GM19099 (cell line): Measurements from ENCODE around the gene RBMS1.

Experiments
- POLR2A ChIP-seq: IDR thresholded peaks from 3 replicates; pipeline ENCODE4 v1.6.1; 2011; ENCODE audit warnings: low read depth; ENCODE audit not compliant: insufficient read length; ENCODE audit errors: extremely low read depth

The RBMS1 gene

GRCh38 chr2:160430001-160430344 is 63.6 kb downstream of the RBMS1 start:
- TF ChIP-seq POLR2A: no peak

- TF ChIP-seq POLR2A: no peak
Observed at GRCh38 chr2:160429248-160430000, 64.2 kb downstream of the RBMS1 start.

GRCh38 chr2:160428405-160428763 is 65.2 kb downstream of the RBMS1 start:
- TF ChIP-seq POLR2A: no peak

DNA sequence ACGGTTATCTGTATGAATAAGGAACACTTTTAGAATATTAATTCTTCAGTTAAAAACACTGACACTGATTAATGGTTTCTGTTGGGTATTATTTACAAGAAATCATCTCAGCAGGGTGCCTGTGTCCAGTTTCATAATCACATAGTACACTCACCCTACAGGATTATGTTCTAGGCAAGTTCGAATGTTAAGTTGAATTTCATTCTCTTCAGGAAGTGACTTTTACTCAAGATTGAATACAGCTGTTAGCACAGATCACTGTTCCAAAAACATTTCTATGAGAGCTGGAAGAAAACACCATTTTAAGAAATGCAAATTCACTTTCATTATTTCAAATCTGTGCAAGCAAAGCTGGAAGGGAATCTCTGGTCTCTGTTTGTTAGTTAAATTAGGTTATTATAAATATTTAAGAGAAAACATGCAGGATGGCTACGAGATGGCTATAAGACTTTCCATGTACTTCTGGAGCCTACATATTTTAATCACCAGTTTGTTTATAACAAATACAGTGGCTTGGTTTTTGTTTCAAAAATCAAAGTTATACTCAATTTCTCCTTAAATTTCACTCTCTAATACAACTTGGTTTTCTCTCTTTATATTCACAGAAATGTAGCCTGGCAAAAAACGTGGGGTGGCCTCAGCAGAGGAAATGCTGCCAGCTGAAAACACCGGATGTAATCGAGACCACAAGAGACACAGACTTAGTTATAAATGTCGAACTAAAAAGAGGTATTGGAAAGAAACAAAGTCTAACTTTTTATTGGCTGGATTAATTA is 65.8 kb downstream of the RBMS1 start:
- no peak for TF ChIP-seq POLR2A

DNA sequence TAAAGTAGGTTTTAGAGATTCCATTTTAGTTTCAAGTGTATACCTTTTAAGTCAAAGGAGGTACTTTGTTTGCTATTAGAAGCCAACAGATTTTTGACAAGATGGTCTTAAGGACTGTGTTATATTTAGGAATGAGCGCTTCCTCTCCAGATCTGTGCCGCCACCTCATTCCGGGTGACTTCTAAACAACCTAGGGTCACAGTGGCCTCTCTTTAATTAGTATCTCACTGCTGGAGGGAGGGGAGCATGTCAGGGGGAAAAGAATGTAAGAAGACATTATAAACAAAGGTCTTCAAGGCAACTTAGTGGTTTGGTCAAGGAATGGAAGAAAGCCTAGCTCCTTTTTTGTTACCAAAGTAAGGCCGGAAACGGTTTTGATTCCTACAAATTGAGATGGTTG is 67.0 kb downstream of the RBMS1 start:
- TF ChIP-seq POLR2A: no peak

GRCh38 chr2:160425434-160426151 is 68.0 kb downstream of the RBMS1 start:
- no peak for TF ChIP-seq POLR2A

DNA sequence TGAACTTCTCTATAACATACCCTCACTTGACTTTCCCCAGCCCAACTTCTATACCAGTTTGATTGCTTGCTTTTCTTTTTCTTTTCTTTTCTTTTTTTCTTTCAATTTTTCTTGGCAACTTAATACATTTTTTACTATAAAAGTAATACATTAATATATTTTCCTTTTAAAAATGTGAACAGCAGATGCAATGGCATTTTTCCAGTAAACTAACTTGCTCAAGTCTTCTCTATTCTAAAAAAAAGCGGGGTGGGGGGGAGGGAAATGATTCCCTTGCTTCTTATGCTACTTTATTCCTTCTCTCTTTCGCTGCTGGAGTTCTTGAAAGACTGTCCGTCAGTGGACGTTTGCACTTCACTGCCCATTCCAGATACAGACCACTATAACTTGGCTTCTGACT is 70.5 kb downstream of the RBMS1 start:
- TF ChIP-seq POLR2A: no peak

- TF ChIP-seq POLR2A: no peak
Observed at GRCh38 chr2:160420711-160421110, 72.9 kb downstream of the RBMS1 start.

DNA sequence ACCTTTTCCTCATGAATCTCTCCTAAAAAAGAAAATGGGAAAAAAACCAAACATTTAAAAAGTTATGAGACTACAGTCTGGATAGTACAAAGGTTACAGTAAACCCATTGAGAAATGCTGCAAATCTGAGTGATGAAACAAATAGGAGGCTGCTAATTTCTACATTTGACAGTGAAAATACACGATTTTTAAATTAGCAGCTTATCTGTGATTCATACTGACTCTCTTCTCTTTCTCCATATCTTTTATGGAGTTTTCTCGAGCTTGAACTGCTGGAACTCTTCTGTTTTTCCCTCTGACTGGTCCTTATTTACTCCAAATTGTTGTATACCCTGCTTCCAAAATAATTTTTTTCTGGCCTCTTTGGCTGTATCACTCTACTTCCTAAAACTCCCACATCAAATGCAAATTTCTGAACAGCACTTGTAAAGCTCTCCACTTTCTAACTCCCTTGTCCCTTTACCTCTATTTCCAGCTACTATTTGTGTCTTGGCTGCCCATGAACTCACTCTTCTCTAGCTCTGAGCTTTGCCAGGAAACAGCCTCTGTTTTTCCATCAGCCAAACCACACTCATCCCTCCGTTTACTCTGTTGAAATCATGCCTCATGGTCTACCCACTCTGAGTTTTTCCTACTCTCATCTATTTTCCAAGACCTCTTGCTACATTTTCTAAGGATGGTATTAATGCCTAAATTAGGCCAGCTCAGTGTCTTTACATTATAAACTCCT is 73.7 kb downstream of the RBMS1 start:
- TF ChIP-seq POLR2A: no peak

DNA sequence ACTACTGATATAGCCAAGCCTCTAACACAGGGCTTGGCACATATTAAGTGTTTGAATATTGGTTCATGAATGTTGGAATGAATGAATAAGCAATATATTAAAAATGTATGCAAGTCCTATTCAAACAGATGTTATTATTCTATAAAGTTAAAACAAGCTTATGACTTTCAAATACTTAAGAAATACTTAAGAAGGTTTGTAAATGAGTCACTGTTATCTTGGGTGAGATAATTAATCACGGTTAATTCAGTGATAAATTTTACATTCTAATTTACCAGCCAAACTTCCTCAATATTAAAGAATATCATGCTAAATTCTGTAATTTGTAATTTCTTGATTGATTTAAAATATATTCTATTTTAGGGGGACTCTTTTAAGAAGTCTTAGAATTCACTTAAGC is 74.8 kb downstream of the RBMS1 start:
- no peak for TF ChIP-seq POLR2A

DNA sequence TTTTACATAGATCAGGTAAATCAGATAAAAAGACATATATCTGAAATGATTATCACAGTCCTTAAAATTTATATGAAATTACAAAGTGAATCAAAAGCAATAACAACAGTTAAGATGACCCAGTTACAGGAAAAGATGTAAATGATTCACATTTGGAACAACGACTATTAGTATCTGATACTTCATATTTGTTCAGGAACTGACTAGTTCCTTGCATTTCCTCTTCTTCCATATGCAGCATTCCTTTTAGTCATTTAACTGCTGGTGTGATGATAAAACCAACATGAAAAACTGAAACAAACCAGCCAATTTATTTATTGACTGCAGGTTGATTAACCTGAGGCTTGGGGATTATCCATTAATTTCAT is 75.2 kb downstream of the RBMS1 start:
- no peak for TF ChIP-seq POLR2A

DNA sequence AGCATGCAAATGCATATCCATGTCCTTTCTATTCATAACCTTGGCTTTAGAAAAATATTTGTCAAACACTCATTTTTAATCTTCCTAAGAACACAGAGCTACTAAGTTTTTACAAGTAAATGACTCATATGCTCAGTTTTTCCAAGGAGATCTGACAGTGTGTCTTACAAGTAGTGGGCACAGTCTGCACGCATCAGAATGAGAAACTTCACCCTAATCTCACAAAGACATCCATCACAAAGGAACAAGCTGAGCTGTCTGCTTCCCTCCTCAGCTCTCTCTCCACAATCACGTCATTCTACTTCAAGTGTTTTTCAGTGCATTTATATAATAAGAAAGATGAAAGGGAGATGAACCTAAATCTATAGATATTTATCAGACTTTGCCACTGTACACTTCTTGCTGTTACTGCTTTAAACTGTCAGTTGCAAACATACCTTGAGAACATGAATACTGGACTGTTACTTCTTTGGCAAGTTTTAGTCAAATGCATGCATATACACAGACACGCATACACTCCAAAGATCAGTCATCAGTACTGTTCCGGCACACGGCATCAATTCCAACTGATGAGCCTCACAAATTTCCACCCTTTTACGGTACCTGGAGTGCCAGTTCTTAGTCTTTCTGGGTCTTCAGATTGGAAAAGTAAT is 75.7 kb downstream of the RBMS1 start:
- no peak for TF ChIP-seq POLR2A

DNA sequence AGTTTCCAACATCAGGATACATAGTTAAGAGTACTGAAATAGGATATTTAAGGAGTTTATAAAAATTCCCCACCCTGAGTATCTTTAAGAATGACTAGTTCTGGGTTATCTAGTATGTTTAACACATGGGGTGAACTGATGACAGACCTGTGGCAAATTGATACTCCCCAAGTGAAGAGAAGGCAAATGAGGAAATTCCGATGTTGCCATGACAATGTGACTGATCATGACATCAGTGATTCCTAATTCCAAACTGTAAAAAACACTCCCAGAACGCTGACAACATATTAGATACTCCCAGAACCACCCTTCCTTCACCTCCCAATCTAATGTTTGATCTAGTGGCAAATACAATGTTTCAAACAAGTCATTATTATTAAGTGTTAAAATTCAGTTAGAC is 77.6 kb downstream of the RBMS1 start:
- no peak for TF ChIP-seq POLR2A

DNA sequence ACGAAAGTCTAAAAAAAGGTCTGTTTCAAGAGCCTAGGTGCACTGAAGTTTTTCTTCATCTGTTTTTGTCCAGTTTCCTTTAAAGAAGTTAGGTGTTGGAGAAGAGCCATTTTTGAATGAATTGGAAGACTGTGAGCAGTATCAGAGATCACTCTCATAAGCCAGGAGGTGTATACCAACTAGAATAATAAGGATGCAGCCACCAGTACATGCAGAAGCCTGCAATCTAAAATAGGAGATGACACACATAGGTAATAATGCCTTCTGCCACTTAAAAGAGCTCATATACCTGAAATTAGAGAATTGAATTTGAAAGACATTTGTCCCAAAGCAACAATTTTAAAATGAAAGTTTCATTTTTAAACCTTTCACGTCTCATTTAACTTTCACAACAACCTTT is 81.7 kb downstream of the RBMS1 start:
- no peak for TF ChIP-seq POLR2A

DNA sequence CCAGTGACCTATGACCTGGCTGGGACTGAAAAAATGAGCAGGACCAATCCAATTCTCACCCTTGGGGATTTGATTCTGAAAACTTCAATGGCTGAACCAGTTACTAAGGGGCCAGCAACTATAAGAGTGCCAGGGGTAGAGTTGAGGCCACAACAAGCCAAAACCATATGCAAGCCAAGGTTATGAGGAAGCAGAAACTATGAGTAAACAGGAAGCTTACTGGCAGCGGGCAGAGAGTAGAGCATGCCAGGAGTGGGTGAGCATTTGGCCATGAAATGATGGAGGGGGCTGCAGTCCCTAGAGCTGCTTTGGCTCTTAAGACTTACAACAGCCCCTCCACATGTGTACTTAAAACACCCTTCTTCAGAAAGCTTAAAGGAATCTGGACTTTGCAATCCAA is 82.4 kb downstream of the RBMS1 start:
- TF ChIP-seq POLR2A: no peak
